ENCODE measurements around the gene TINCR. TPM values are rescaled to one million over a fixed set of nuclear protein-coding genes. Genes with fewer than 3 reads are reported as not detected.
"Not testable (repeated sequence)": the region's sequence is repeated elsewhere in the genome, so short reads cannot be mapped to it uniquely, and the experiment has no call there.

The TINCR gene
- total RNA-seq, 1 donor from 2014 or later, result 0.39 TPM

GRCh38 chr19:5561559-5561958 is 6.2 kb downstream of the TINCR start:
- intact Hi-C loops (cut with micrococcal nuclease), result no loop called here

GRCh38 chr19:5560156-5560555 is 7.6 kb downstream of the TINCR start:
- intact Hi-C loops (cut with micrococcal nuclease), result no loop called here

- intact Hi-C loops (cut with micrococcal nuclease), result no loop called here
These were observed 8.0 kb downstream of the TINCR start for GRCh38 chr19:5559804-5560133.

GRCh38 chr19:5558101-5558621 is 9.6 kb downstream of the TINCR start:
- intact Hi-C loops (cut with micrococcal nuclease), result no loop called here

- intact Hi-C loops (cut with micrococcal nuclease), result no loop called here
These were observed 10.1 kb downstream of the TINCR start for GRCh38 chr19:5557691-5558090.

GRCh38 chr19:5554828-5555227 is 12.9 kb downstream of the TINCR start:
- intact Hi-C loops (cut with micrococcal nuclease), result no loop called here

- intact Hi-C loops (cut with micrococcal nuclease), result no loop called here
These were observed 13.9 kb downstream of the TINCR start for GRCh38 chr19:5553892-5554291.

- intact Hi-C loops (cut with micrococcal nuclease), result no loop called here
These were observed 19.9 kb downstream of the TINCR start for GRCh38 chr19:5547881-5548280.

GRCh38 chr19:5545984-5546383 is 21.8 kb downstream of the TINCR start:
- intact Hi-C loops (cut with micrococcal nuclease), result no loop called here

- intact Hi-C loops (cut with micrococcal nuclease), result no loop called here
These were observed 22.7 kb downstream of the TINCR start for GRCh38 chr19:5545051-5545450.

GRCh38 chr19:5542665-5543064 is 25.1 kb downstream of the TINCR start:
- intact Hi-C loops (cut with micrococcal nuclease), result no loop called here

GRCh38 chr19:5541456-5541855 is 26.3 kb downstream of the TINCR start:
- intact Hi-C loops (cut with micrococcal nuclease), result no loop called here

GRCh38 chr19:5540208-5540607 is 27.5 kb downstream of the TINCR start:
- intact Hi-C loops (cut with micrococcal nuclease), result no loop called here

- intact Hi-C loops (cut with micrococcal nuclease), result no loop called here
These were observed 29.9 kb downstream of the TINCR start for GRCh38 chr19:5537870-5538269.

GRCh38 chr19:5536982-5537579 is 30.7 kb downstream of the TINCR start:
- intact Hi-C loops (cut with micrococcal nuclease), result not testable (repeated sequence)

GRCh38 chr19:5536337-5536894 is 31.3 kb downstream of the TINCR start:
- intact Hi-C loops (cut with micrococcal nuclease), result no loop called here

GRCh38 chr19:5534787-5535586 is 32.8 kb downstream of the TINCR start:
- intact Hi-C loops (cut with micrococcal nuclease), result no loop called here

GRCh38 chr19:5533257-5533656 is 34.5 kb downstream of the TINCR start:
- intact Hi-C loops (cut with micrococcal nuclease), result no loop called here

GRCh38 chr19:5530701-5531100 is 37.1 kb downstream of the TINCR start:
- intact Hi-C loops (cut with micrococcal nuclease), result no loop called here

- intact Hi-C loops (cut with micrococcal nuclease), result no loop called here
These were observed 41.1 kb downstream of the TINCR start for GRCh38 chr19:5526691-5527090.

- intact Hi-C loops (cut with micrococcal nuclease), result no loop called here
These were observed 43.7 kb downstream of the TINCR start for GRCh38 chr19:5524081-5524480.

- intact Hi-C loops (cut with micrococcal nuclease), result no loop called here
These were observed 45.6 kb downstream of the TINCR start for GRCh38 chr19:5522106-5522505.

GRCh38 chr19:5520501-5520900 is 47.3 kb downstream of the TINCR start:
- intact Hi-C loops (cut with micrococcal nuclease), result no loop called here
